ENCODE results near the gene MVK. TPM values are rescaled to one million over a fixed set of nuclear protein-coding genes. Genes with fewer than 3 reads are reported as not detected.

Gene MVK
- total RNA-seq, 2 donors from 2014 or later = 13.4 to 54.1 TPM

- Histone ChIP-seq H3K27ac (no peak overlapping the region), H3K4me1 (replicated peaks) (no peaks in the 10 kb centered on the region), H3K27me3 (replicated peaks; ENCODE audit: insufficient read depth) (no peaks in the 10 kb centered on the region), H3K4me3 (no peak overlapping the region), H3K36me3 (no peaks in the 10 kb centered on the region), H3K9me3 (no peaks in the 10 kb centered on the region)
- DNase-seq (ENCODE audit: low spot score) = no peak
- intact Hi-C loops (cut with DNase I) = no loop called here
- no peak for TF ChIP-seq POLR2A (IDR thresholded peaks at IDR 0.05)
- no peak for TF ChIP-seq CTCF (IDR thresholded peaks at IDR 0.05)
- 88% methylated on average over 2 of the region's 2 CpGs for WGBS
Measured at GRCh38 chr12:109641422-109641821, 67.8 kb downstream of the MVK start.

- TF ChIP-seq POLR2AphosphoS5 (IDR thresholded peaks at IDR 0.05) = no peak
- TF ChIP-seq CTCF (IDR thresholded peaks at IDR 0.05) = no peak
- TF ChIP-seq POLR2A (IDR thresholded peaks at IDR 0.05) = no peak
- no peak overlapping the region for H3K4me3 ChIP-seq
- no peak overlapping the region for H3K27ac ChIP-seq
- H3K4me1 ChIP-seq (replicated peaks) = no peaks in the 10 kb centered on the region
- intact Hi-C loops (cut with DNase I) = no loop called here
- 78% methylated on average over 10 of the region's 10 CpGs for WGBS
- DNase-seq (ENCODE audit: low spot score) = no peak
- H3K36me3 ChIP-seq = no peaks in the 10 kb centered on the region
- H3K27me3 ChIP-seq (replicated peaks; ENCODE audit: insufficient read depth) = no peaks in the 10 kb centered on the region
- no peaks in the 10 kb centered on the region for H3K9me3 ChIP-seq
Measured at GRCh38 chr12:109642506-109643132, 69.0 kb downstream of the MVK start.

GRCh38 chr12:109645194-109645593, 71.6 kb downstream of the MVK start:
- DNase-seq (ENCODE audit: low spot score) = no peak
- Histone ChIP-seq H3K36me3 (no peaks in the 10 kb centered on the region), H3K4me1 (replicated peaks) (no peaks in the 10 kb centered on the region), H3K27ac (no peak overlapping the region), H3K4me3 (no peak overlapping the region), H3K27me3 (replicated peaks; ENCODE audit: insufficient read depth) (no peaks in the 10 kb centered on the region), H3K9me3 (no peaks in the 10 kb centered on the region)
- WGBS = 61% methylated on average over 11 of the region's 11 CpGs
- TF ChIP-seq POLR2AphosphoS5 (IDR thresholded peaks at IDR 0.05) = no peak
- no peak for TF ChIP-seq CTCF (IDR thresholded peaks at IDR 0.05)
- no peak for TF ChIP-seq POLR2A (IDR thresholded peaks at IDR 0.05)
- intact Hi-C loops (cut with DNase I) = no loop called here

- H3K36me3 ChIP-seq = no peaks in the 10 kb centered on the region
- H3K9me3 ChIP-seq = no peaks in the 10 kb centered on the region
- no peak overlapping the region for H3K27ac ChIP-seq
- WGBS = 78% methylated on average over 11 of the region's 11 CpGs
- no peak overlapping the region for H3K4me3 ChIP-seq
- no peaks in the 10 kb centered on the region for H3K4me1 ChIP-seq (replicated peaks)
- no peaks in the 10 kb centered on the region for H3K27me3 ChIP-seq (replicated peaks; ENCODE audit: insufficient read depth)
- intact Hi-C loops (cut with DNase I) = no loop called here
- TF ChIP-seq CTCF (IDR thresholded peaks at IDR 0.05) (no peak), POLR2A (IDR thresholded peaks at IDR 0.05) (no peak), POLR2AphosphoS5 (IDR thresholded peaks at IDR 0.05) (no peak)
- DNase-seq (ENCODE audit: low spot score) = no peak
Measured at GRCh38 chr12:109645708-109646107, 72.1 kb downstream of the MVK start.

Other genes with a start within 250 kb of the MVK start
- gene MYO1H, start 225.9 kb upstream of the MVK start, total RNA-seq = 1 to 10 TPM in 1 of 2 donors, not detected in 1; 1.2 TPM
- gene KCTD10, start 96.5 kb upstream of the MVK start, total RNA-seq = 10 to 100 TPM; 37.2 to 49.8 TPM
- 10 to 100 TPM; 57.9 to 85.8 TPM for gene UBE3B, start 96.2 kb upstream of the MVK start, total RNA-seq
- gene MMAB, start 290 bp upstream of the MVK start, total RNA-seq = 10 to 100 TPM; 23.1 to 79.2 TPM
- 10 to 100 TPM in 1 of 2 donors, 1 to 10 TPM in 1; 2.0 to 52.3 TPM for gene FAM222A, start 140.0 kb downstream of the MVK start, total RNA-seq